ENCODE measurements around the gene HIRIP3.

HIRIP3 gene

DNA sequence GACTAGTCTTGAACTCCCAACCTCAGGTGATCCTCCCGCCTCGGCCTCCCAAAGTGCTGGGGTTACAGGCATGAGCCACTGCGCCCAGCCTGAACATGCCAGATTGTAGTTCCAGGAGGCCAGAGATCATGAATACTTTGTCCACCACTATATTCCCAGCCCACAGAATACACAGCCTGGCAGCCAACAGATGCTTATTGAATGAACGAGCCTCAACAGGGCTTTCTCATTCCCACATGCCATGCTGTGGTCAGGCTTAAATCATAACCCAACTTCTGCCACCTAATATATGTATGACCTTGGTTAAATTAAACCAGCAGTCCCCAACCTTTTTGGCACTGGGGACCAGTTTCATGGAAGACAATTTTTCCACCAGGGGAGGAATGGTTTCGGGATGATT lies 36.7 kb downstream of the HIRIP3 start:
- no peak for DNase-seq

DNA sequence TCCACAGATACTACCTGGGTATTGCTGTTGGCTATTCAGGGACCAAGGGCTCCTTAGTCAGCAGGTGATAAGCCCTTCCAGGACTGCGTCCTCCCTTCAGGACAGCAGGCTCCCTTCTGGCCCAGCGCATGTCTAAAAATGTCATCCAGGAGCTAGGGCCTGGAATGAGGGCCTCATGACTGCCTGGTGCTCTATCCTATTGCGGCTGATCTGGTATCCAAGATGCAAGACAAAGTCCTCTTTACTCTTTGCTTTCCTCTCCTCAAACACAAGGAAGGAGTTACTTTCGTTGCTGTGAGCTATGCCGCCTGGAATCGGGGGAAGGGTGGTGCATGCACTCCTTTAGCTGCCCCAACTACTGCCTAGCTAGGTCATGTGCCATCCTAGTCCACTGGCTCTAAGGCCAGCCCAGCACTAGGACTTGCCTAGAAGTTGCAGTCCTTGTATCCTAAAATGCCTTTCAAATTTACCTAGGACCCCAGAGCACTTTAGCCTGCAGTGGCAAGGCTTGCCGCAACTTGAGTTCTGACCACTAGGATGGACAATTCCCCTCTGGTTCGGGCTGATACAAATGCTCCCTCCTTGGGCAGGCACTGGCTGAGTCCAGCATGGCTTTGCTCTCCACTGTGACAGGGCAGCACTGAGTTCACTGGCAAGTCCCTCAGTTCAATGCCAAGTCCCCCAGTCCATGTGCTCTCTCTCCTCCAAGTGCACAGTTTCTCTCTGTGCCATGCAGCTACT lies 43.6 kb downstream of the HIRIP3 start:
- no peak for DNase-seq

GRCh38 chr16:29950806-29951461 lies 44.5 kb downstream of the HIRIP3 start:
- no peak for DNase-seq

DNA sequence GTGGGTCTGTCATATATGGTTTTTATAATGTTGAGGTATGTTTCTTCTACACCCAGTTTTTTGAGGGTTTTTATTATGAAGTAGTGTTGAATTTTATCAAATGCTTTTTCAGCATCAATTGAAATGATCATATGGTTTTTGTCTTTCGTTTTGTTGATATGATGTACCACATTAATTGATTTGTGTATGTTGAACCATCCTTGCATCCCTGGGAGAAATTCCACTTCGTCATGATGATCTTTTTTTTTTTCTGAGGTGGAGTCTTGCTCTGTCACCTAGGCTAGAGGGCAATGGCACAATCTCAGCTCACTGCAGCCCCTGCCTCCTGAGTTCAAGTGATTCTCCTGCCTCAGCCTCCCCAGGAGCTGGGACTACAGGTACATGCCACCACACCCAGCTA lies 47.5 kb downstream of the HIRIP3 start:
- no peak for DNase-seq

DNA sequence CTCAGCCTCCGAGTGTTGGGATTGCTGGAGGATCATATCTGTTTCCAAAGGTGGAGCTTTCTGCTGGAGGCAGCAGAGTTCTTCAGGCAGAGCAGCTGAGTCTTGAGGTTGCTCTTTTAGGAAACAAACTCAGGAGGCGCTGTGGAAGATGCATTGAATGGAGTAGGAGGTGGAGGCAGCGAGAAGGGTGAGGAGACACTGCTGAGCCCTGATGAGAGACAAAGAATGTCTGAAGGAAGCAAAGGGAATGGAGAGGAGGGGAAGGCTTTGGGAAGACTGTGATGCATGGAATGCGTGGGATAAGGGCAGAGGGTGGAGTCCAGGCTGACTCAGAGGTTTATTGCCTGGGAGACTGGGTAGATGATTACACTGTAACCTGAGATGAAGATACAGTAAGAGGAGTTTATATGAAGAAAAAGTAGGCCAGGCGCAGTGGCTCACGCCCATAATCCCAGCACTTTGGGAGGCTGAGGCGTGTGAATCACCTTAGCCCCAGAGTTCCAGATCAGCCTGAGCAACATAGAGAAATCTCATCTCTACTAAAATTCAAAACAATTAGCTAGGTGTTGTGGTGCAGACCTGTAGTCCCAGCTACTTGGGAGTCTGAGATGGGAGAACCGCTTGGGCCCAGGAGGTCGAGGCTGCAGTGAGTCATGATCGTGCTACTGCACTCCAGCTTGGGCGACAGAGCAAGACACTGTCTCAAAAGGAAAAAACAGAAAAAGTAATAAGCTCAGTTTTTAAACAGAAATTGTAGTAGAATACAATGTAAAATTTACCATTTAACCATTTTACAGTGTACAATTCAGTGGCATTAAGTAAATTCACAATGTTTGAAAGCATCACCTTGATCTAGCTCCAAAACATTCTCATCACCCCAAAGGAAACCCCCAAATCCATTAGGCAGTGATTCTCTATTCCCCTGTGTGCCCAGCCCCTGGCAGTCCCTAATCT lies 51.3 kb downstream of the HIRIP3 start:
- peak; percentile 63 for DNase-seq
